ENCODE measurements around the gene TSC22D2. TPM values are rescaled to one million over a fixed set of nuclear protein-coding genes. Genes with fewer than 3 reads are reported as not detected.

Gene TSC22D2
- total RNA-seq, 2 donors from 2014 or later: 16.7 to 31.7 TPM

DNA sequence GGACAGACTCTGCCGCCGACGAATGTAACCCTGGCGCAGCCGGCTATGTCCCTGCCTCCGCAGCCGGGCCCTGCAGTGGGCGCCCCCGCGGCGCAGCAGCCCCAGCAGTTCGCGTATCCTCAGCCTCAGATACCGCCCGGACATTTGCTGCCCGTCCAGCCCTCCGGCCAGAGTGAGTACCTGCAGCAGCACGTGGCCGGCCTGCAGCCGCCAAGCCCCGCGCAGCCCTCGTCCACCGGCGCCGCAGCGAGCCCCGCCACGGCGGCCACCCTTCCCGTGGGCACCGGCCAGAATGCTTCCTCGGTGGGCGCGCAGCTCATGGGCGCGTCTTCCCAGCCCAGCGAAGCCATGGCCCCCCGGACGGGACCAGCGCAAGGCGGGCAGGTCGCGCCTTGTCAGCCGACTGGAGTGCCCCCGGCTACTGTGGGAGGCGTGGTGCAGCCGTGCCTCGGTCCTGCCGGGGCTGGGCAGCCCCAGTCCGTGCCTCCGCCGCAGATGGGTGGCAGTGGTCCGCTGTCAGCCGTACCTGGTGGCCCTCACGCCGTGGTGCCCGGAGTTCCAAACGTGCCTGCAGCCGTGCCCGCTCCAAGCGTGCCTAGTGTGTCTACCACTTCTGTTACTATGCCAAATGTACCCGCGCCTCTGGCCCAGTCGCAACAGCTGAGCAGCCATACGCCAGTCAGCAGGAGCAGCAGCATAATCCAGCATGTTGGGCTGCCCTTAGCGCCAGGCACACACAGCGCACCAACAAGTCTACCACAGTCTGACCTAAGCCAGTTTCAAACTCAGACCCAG, 2.4 kb downstream of the TSC22D2 start:
- peak; percentile 51 for DNase-seq
- intact Hi-C loops (cut with DNase I): loop anchor here (5.0 kb wide), 1 partner anchor 87 kb away; no protein-coding TSS in a partner anchor
- H3K9ac ChIP-seq (ENCODE audit: low read depth in 2 of 2, low read length in 2 of 2): peak overlapping the region; percentile 99 to 100
- peak overlapping the region; percentile 97 for H3K4me3 ChIP-seq
- TF ChIP-seq, protein P1, sequence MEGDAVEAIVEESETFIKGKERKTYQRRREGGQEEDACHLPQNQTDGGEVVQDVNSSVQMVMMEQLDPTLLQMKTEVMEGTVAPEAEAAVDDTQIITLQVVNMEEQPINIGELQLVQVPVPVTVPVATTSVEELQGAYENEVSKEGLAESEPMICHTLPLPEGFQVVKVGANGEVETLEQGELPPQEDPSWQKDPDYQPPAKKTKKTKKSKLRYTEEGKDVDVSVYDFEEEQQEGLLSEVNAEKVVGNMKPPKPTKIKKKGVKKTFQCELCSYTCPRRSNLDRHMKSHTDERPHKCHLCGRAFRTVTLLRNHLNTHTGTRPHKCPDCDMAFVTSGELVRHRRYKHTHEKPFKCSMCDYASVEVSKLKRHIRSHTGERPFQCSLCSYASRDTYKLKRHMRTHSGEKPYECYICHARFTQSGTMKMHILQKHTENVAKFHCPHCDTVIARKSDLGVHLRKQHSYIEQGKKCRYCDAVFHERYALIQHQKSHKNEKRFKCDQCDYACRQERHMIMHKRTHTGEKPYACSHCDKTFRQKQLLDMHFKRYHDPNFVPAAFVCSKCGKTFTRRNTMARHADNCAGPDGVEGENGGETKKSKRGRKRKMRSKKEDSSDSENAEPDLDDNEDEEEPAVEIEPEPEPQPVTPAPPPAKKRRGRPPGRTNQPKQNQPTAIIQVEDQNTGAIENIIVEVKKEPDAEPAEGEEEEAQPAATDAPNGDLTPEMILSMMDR (IDR thresholded peaks at IDR 0.05): no peak
- peaks cover 1% of the 10 kb centered on the region for H3K4me1 ChIP-seq
- H3K27ac ChIP-seq: peak overlapping the region; percentile 100
- H3K27me3 ChIP-seq: no peaks in the 10 kb centered on the region
- no peaks in the 10 kb centered on the region for H3K9me3 ChIP-seq
- H3K36me3 ChIP-seq: no peaks in the 10 kb centered on the region

DNA sequence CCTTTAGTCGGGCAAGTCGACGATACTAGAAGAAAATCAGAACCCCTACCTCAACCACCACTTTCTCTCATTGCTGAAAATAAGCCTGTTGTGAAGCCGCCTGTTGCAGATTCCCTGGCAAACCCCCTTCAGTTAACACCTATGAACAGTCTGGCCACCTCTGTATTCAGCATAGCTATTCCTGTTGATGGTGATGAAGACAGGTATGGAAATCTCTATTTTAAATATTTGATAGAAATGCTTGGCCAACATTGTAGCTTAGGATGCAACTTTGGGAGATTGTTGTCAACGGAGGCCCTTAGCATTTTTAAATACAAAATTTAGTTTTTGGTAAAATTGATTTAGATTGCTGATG, 3.0 kb downstream of the TSC22D2 start:
- peak overlapping the region; percentile 100 for H3K27ac ChIP-seq
- TF ChIP-seq, protein P1 (IDR thresholded peaks at IDR 0.05): no peak
- H3K4me3 ChIP-seq: peak overlapping the region; percentile 97
- intact Hi-C loops (cut with DNase I): loop anchor here (5.0 kb wide), 1 partner anchor 86 kb away; no protein-coding TSS in a partner anchor
- H3K27me3 ChIP-seq: no peaks in the 10 kb centered on the region
- peaks cover 4% of the 10 kb centered on the region for H3K4me1 ChIP-seq
- no peak for DNase-seq
- no peaks in the 10 kb centered on the region for H3K36me3 ChIP-seq
- peak overlapping the region; percentile 99 to 100 for H3K9ac ChIP-seq (ENCODE audit: low read depth in 2 of 2, low read length in 2 of 2)
- no peaks in the 10 kb centered on the region for H3K9me3 ChIP-seq

DNA sequence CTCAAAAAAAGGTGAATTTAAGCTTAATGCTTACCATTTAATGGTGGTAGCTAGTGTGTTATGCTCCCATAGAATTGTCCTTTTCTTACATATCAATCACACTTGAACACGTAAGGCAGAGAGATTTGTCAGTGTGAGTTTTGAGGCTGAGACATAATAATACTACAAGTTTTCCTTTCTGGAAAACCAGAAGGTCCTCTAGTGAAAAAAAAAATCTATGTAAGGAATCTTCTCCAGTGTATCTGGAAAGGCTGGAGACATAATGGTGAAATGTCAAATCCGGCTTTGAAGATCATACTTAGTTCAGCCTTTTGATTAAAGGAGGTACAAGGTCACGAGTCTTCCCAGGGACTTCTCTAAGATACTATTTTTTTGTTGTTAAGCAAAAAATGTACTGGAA, 3.4 kb downstream of the TSC22D2 start:
- H3K9me3 ChIP-seq: no peaks in the 10 kb centered on the region
- H3K4me3 ChIP-seq: peak overlapping the region; percentile 97
- peak overlapping the region in 1 of 2 donors; percentile 100 for H3K9ac ChIP-seq (ENCODE audit: low read depth in 2 of 2, low read length in 2 of 2)
- no peaks in the 10 kb centered on the region for H3K27me3 ChIP-seq
- TF ChIP-seq, protein P1 (IDR thresholded peaks at IDR 0.05): no peak
- H3K36me3 ChIP-seq: no peaks in the 10 kb centered on the region
- no peak overlapping the region for H3K27ac ChIP-seq
- peaks cover 4% of the 10 kb centered on the region for H3K4me1 ChIP-seq
- intact Hi-C loops (cut with DNase I): loop anchor here (5.0 kb wide), 1 partner anchor 86 kb away; no protein-coding TSS in a partner anchor
- DNase-seq: no peak

- peak overlapping the region in 1 of 2 donors; percentile 100 for H3K9ac ChIP-seq (ENCODE audit: low read depth in 2 of 2, low read length in 2 of 2)
- H3K36me3 ChIP-seq: no peaks in the 10 kb centered on the region
- TF ChIP-seq, protein P1 (IDR thresholded peaks at IDR 0.05): no peak
- no peak overlapping the region for H3K27ac ChIP-seq
- intact Hi-C loops (cut with DNase I): loop anchor here (5.0 kb wide), 1 partner anchor 85 kb away; no protein-coding TSS in a partner anchor
- peak overlapping the region; percentile 97 for H3K4me3 ChIP-seq
- no peaks in the 10 kb centered on the region for H3K27me3 ChIP-seq
- peaks cover 4% of the 10 kb centered on the region for H3K4me1 ChIP-seq
- H3K9me3 ChIP-seq: no peaks in the 10 kb centered on the region
- DNase-seq: no peak
Measured at GRCh38 chr3:150411976-150412375, 3.9 kb downstream of the TSC22D2 start.

- Histone ChIP-seq H3K27ac (no peak overlapping the region), H3K4me1 (peaks cover 4% of the 10 kb centered on the region), H3K4me3 (peak overlapping the region; percentile 97), H3K9me3 (no peaks in the 10 kb centered on the region), H3K27me3 (no peaks in the 10 kb centered on the region), H3K36me3 (no peaks in the 10 kb centered on the region), H3K9ac (ENCODE audit: low read depth in 2 of 2, low read length in 2 of 2) (peak overlapping the region in 1 of 2 donors; percentile 52)
- TF ChIP-seq, protein P1 (IDR thresholded peaks at IDR 0.05): no peak
- DNase-seq: no peak
- intact Hi-C loops (cut with DNase I): loop anchor here (5.0 kb wide), 1 partner anchor 85 kb away; no protein-coding TSS in a partner anchor
Measured at GRCh38 chr3:150412561-150413231, 4.6 kb downstream of the TSC22D2 start.
